SHP77 (cell line): Measurements from ENCODE around the gene ABHD10.
A peak's percentile ranks its signal among the peaks of the same experiment; 100 is the strongest.

ENCODE experiments used
- DNase-seq, 2 experiments: peaks; one replicate each; lab custom pipeline; 2025; lab: John Stamatoyannopoulos, UW

The ABHD10 gene

DNA sequence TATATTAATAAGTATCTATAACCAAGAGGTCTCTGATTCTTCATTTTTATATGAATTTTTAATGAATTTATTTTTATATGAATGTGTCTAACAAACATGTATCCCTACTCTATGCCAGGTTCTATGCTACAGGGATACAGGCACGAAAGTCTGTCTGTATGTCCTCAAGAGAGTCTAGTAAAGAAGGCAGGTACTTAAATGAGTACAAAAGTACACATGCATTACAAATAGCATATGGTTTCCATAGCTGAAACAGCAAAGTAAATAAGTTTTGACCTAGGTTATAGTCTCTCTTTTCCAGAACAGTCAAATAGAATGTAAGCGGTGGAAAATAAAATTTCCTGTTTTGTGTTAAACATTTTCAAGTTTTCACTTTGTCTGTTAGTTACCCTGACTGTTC is 13.3 kb upstream of the ABHD10 start:
- no peak for DNase-seq

DNA sequence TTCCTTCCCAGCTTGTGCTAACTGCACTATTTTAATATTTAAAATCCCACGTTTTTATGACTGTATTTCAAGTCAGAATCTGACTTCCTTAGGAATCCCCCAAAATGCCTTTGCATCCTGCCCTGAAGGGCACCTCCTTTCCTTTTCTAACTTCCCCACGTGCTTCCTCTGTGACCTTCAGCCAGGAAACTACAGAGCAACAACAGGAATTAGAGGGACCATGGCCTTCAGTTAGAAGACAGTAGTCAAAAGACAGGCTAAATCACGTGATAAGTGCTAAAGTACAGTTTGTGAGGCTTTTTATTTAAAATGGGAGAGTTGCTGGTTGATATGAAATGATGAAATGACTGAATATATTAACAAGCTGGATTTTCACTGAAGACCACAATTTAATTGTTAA is 11.8 kb upstream of the ABHD10 start:
- DNase-seq = no peak

DNA sequence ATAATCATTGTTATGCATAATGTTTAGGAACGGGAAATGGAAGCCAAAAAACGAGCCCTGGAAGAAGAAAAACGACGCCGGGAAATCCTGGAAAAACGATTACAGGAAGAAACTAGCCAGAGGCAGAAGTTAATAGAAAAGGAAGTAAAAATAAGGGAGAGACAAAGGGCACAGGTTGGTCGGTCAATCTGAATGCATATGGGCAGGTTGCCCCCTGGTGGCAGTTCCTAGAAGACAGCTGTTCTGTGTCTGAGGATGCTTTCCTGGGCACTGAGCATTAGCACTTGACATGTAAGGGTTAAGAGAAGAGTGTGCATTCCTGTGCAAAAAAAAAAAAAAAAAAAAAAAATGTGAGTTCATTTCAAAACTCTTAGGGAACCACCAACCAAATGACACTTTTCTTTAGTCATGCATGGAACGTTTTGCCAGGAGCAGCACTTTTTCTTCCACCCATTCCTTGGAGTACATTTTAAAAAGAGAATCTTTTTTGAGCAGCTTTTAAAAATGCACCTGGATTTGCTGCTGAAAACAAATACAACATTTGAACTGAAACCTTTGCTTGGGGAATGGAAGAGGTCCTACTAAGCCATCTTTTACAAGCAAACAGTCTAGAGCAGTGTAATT is 11.1 kb upstream of the ABHD10 start:
- peak; percentile 66 to 75 for DNase-seq

DNA sequence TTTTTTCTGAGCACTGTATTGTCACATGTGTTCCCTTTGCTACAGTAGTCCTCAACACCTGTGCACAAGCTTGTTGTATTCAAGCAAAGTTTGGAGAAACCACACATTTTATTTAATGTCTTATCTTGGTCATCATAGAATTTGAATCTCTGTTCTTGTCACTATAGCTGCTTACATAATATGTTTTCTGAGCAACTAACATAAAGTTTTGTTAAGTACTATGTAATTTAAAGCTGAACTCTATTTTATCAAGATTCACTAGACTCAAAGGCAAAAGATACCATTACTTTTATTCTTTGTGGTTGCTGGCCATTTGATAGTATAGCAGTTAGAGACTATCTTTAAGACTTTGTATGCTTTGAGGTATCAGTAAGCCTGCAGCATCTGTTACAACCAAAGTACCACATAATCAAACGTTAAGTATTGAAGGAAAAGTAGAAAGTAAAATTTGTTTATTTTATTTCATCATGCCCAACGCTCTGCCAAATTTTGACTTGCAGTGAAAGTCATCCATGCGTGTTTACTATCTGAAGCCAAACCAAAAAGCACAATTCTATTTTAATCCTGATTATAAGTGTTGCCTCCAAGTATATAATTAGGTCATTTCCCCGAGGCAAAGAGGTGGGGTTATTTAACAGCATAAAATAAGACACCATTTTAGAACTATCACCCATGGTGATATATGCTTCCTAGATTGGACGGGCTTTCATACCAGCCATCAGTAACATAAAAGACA is 10.3 kb upstream of the ABHD10 start:
- DNase-seq = no peak

DNA sequence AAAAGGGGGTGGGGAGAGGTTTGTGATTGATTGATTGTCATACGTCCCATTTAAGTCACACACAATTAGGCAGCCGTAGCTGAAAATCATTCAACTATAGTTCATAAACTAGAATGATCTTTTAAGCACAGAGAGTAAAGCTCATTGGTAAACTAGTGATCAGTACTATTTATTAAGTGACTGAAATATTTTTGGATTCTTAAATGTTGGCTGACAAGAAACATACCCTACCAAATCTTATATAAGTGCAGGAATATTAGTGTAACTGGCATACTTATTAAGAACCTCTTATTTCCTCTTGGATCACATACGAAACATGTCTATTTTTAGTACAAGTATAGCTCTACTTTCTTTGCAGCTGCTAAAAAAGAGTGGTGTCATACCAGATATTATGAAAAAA is 8.4 kb upstream of the ABHD10 start:
- no peak for DNase-seq

DNA sequence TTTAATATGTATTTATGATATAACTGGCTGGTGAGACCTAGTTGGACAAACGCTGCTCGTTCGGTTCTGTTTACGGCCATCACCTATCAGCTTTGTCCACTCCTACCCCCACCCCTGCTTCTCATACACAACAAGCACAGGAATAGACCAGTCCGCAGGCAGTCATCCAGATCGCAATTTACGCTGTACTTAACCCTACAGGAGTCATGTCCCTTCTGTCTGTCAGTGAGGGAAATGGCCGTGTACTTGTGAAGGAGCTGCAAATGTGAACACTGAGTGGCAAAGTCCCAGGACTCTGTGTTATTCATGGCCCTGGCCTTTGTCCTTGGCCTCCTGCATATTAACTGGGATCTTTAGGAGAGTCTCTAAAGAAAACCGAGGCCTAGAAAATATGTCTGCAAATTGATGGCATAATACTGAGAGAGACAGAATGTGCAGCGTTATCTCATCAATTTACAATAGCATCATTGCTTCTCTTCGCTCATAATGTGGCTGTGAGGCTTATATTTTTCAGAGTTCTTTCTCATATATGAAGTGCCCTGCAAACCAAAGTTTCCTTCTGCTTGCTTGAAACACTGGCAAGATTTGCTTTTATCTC is 7.2 kb upstream of the ABHD10 start:
- peak; percentile 78 to 82 for DNase-seq

DNA sequence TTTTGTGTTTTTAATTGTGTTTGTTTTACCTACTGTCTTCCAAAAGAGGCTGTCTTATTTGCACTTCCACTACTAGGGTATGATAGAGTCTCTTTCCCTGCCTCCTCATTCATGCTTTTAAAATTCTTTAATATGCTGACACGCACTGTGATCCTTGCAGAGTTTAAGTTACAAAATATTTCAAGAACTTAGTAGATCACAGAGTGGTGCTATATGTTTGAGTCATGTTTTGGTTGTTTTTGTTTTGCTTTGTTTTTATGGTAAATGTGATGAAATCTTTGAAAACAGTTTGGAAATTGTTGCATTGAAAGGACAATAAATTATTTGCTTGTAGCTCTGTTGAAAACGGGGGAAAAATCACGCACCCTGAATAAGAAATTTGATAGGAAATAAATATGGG is 5.9 kb upstream of the ABHD10 start:
- DNase-seq = no peak

DNA sequence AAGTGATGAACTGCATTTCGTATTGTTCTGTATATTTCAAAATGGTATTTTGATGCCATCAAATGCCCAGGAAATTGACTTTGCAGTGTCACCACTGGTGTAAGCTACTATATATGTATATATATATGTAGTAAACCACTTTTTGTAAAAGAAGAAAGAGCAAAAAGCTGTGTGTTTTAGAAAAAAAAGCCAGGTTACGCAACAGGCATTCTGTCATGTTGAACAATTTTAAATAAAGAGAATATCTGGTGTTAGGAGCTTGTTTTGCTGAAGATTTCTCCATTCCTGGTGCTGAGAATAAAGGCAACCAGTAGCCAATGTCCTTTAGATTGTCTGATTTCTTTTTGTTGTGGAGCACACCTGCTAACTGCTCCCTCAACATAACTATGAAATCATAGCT is 3.7 kb upstream of the ABHD10 start:
- DNase-seq = no peak

DNA sequence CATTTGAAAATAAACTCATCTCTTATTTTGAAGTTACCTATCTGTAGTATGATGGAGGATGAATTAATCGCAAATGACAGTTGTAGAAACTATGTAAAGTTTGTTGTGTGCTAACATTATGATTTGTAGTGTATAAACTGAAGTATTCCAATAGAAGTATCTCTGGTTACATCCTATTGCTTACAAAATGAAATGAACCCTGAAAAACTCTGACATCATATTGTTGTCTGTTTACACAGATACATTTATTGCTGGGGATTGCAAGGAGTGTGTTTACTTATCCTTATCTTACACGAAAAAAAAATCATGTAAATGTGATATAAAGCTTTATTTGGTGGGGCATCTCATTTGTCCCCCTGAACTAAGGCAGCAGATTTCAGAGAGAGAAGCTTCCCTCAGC is 2.6 kb upstream of the ABHD10 start:
- no peak for DNase-seq

DNA sequence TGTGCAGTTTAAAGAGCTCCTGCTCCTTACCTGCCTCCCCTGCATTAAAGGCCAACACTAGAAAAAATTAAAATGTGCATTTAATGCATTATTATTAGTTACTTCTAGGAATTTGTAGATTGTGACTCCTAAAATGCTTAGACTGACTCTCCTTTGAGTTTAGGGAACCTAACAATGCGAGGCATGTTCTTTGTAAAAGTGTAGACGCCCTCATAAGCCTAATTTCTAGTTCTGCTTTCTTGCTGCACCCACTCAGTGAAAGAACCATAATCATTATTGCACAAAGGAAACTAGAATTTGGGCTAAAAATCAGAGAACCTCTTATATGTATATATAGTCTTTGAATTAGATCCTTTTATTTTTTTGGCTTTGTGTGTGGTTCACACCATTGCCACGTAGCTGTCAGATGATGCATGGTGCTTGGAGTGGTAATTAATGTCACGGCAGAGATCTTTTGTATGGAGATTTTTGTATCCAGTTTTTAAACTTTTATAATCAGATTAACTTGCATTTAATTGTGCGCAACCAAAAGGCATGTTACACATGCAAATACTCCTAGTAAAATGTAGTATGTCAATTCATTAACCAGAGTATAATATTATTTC is 710 bp downstream of the ABHD10 start:
- DNase-seq = no peak

DNA sequence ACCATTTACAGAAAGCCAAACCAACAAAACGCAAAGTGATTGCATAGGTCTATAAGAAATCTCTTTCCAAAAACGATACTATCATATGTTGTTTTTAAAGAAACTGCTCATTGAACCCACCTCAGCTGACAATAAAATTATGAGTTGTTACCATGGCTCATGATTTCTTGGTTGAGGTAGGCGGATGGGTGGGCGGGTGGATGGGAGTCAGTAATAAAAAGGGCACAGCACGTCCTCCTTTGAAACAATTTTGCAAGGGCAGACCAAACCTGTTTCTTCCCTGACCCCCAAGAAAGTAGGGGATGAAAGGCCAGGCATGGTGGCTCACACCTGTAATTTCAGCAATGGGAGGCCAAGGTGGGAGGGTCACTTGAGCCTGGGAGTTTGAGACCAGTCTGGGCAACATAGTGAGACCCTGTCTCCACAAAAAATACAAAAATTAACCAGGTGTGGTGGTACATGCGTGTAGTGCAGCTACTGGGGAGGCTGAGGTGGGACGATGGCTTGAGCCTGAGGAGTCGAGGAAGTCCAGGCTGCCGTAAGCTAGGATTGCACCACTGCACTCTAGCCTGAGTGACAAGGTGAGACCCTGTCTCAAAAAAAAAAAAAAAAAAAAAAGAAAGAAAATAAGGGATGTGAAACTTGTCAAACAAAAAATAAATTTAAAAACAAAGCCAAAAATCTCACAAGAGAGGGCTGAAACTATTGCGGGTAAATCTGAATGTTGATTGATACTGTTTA is 2.1 kb downstream of the ABHD10 start:
- no peak for DNase-seq

DNA sequence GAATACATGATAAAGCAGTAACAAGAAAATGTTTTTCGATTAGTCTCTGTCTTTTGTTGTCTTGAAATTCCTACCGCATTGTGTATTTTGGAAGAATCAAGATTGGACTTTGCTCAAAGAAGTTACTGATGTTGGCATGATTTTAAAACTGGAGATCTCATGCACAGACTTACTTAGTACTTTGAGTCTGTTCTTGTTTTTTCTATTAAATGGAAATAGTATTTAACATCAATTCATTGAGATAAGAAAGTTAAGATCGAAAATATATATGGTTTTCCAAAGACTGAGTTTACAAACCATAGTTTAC is 2.6 kb downstream of the ABHD10 start:
- DNase-seq = no peak

DNA sequence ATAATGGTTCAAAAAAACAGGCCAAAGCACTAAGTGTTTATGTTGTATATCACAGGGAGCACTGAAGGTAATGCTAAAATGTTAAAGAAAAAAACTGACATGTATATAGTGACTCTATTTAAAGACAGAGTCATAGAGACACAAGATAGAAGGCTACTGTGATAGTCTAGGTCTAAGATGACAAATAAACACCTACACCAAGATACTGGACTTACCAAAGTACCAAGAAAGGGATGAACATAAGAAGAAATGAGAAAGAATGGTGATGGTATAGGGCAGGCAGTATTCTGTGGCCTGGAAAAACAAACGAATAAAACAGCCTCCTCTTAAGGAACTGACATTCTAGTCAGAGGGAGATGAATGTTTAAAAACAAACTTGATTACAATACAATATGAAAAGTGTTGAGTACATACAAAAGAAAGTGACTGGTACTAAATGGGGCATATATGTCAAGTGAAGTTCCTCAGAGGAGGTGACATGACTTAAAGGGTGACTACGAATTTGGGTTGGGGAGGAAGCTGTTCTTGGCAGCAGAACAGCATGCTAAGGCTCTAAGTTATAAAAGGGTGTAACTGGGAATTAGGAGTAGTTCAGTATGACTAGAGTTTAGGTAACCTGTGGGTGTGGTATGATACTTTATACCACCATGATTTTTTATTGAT is 5.9 kb downstream of the ABHD10 start:
- no peak for DNase-seq

DNA sequence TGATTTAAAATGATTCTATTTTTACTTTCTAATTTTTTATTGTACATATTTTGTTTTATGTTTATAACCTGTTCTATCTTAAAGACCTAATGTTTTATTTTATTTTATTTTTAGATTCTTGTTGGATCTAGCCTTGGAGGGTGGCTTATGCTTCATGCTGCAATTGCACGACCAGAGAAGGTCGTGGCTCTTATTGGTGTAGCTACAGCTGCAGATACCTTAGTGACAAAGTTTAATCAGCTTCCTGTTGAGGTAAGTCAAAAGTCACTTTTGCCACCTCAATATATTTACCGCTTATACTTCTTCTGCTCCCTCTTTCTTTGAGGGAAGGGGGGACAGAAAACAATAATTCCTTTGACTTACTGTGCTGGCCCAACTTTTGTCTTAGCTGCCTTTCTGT is 8.0 kb downstream of the ABHD10 start:
- DNase-seq = no peak

DNA sequence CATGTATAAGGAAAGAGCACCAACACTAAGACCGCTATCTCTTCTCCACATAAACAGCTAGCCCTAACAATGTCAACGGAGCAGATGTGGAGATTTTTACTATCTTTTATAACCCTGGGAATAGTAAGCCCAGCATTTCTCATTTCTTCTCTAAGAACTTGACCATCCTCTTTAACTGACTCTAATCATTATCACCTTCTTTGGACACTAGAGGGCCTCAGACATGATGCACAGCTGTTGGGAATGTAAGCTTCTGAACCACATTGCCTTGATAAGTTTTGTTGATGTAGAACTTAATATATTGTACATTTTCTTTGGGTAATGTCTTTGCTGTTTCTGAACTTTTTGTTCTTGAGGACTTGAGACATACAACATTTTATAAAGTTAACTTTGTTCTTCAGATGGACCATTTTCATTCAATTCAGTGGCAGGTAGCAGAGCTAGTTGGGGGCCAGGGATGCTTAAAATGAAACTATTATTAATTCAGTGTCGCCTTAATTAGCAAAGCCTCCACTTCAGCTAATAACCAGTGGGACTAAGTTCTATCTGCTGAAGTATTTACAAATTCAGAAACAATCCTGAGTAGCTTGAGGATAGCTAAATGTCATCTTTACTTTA is 10.3 kb downstream of the ABHD10 start:
- peak; percentile 56 to 68 for DNase-seq

DNA sequence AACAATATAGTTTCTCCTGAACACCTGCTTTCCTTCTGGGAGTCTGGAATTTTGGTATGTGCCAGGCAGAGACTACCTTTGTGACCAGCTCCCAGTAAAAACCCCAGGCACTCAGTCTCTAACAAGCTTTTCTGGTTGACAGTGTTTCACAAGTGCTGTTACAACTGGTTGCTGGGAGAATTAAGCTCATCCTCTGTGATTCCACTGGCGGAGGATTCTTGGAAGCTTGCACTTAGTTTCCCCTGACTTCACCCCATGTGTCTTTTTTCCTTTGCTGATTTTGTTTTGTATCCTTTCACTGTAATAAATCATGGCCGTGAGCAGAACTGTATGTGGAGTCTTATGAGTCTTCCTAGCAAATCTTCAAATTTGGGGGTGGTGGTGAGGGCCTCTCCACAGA is 14.2 kb downstream of the ABHD10 start:
- DNase-seq = no peak

DNA sequence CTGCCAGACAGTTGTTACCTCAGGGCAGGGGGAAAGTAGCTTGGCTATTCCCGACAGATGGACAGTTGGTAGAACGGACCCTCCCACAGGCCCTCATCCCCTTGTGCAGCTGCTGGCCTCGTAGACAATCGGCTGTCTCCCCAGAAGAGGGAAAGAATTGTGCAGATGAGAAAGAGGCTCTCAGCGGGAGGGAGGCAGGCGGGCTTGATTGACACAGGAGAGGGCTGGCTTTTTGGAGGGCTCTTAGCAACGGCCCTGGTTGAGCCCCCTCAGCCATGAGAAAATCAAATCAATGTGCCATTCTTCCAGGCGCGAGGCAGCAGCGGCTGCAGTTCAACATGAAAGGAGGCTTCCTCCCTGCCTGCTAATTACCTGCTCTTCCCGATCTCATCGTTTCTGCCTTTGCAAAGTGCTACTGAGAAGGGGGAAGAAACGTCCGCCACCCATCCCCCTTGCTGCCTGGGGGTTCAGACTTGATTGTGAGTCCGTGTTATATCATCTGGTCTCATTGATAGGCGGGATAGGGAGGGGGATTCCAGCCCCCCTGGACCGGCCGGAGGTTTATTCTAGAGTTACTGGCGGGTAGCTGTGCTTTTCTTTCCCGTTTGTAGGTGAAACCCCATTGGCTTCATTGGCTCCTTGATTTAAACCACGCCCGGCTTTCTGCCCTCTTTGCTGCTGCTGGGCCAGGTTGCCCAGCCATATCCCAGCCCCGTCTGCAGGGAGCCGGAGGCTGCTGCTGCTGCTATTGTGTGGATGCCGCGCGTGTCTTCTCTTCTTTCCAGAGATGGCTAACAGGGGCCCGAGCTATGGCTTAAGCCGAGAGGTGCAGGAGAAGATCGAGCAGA is 20.0 kb downstream of the ABHD10 start, which contains the start of gene TAGLN3:
TAGLN3 (plus strand) TSS at position 287 of the 848 bp plus-strand sequence; CDS start at position 788, 501 bp downstream.
- peak; percentile 74 to 79 for DNase-seq

DNA sequence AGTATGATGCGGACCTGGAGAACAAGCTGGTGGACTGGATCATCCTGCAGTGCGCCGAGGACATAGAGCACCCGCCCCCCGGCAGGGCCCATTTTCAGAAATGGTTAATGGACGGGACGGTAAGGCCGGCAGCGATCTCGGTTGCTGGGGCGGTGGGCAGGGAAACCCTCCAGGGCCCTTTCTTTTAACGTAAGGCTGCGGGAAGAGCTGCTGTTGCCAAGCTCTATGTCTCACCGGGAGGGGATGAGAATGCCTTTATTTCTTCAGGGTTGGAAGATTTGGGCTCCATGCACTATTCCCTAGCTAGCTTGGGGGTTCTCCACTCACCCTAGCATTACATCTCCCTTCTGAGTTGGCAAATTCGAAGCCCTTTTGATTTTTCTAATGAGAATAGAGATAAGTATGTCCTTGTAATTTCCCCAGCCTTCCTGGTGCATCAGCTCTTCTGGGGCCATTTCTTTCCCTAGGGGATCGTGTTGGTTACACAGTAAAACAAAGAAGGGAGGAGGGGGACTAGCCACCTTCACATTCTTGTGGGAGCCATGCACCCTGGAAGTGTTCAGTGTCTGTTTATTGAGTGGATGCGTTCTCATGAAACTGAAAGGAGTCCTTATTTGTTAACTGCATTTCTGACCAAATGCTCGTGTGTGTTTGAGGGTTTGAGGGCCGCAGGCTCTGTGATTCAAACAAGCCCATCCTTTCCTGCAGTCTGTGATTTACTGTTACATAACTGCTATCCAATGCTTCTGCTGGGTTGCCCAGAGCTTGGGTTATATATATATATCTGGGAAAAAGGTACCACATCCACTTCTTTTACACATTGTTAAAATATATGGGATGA is 20.9 kb downstream of the ABHD10 start:
- peak; percentile 38 to 55 for DNase-seq

DNA sequence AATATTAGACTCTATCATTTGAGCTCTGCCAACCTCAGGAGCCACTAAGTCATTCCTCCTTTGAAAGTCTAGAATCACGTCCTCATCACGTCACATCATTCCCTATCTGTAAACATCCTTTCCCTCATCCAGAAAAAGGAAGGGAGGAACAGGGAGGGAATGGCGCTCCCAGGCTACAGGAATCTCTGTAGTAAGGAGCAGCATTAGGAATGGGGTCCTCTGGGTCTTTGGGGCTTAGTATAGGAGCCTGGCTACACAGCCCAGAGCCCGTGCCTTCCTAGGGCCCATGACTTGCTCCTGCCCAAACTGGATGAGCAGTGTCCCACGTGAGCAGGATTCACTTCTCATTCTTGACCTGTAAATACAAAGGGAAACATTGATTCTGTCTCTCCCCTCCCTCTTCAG is 21.5 kb downstream of the ABHD10 start:
- DNase-seq = no peak

DNA sequence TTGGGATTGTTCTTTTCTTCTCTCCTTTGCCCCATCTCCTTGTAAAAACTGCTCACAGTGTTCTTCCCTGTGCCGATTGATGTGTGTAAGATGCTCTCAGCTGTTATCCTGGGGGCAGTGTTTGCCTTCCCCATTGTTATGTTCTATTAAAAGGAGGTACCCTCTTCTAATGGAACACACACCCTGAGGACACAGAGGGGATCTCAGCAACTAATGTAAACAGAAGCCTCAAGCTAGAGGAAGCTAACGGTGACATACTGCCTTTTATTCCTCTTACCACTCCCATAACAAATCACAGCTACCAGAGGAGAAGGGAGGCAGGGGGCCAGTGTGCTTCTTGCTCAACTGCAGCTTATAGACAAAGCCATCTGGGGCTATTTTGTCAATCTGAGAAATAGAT is 22.1 kb downstream of the ABHD10 start:
- no peak for DNase-seq
